Panc1 (cell line): ENCODE results near the gene GDF10.

Experiments used
- POLR2AphosphoS5 ChIP-seq: IDR thresholded peaks from 2 replicates; pipeline ENCODE4 v1.6.1; 2012; ENCODE audit warnings: mild to moderate bottlenecking, low read depth, low read length, moderate library complexity
- SIN3A ChIP-seq: IDR thresholded peaks from 2 replicates; pipeline ENCODE4 v1.6.1; 2012; ENCODE audit warnings: low read depth, mild to moderate bottlenecking, low read length, moderate library complexity, borderline replicate concordance; ENCODE audit not compliant: insufficient read depth
- TF ChIP-seq, protein P1 (sequence below): fragments of 450-650 bp; IDR thresholded peaks from 2 replicates; pipeline ENCODE4 v1.5.1; 2017; ENCODE audit warnings: mild to moderate bottlenecking

DNA sequence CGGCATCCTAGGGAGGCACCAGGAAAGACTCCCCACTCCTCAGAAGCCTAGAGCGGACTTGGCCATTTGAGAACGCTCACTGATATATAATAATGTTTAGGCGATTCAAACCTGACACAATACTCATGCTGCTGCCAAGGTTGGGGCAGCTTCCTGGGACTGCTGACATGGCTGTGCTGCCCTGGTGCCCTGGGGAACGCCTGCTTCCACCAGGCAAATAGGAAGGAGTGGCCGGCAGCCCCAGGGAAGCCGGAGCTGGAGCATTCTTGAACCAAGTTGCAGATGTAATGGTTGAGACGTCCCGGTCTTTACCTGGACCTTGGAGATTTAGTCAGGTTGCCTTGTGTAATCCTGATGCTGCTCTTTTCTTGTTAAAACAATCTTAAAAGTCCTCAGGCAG lies 8.8 kb downstream of the GDF10 start:
- TF ChIP-seq, protein P1, sequence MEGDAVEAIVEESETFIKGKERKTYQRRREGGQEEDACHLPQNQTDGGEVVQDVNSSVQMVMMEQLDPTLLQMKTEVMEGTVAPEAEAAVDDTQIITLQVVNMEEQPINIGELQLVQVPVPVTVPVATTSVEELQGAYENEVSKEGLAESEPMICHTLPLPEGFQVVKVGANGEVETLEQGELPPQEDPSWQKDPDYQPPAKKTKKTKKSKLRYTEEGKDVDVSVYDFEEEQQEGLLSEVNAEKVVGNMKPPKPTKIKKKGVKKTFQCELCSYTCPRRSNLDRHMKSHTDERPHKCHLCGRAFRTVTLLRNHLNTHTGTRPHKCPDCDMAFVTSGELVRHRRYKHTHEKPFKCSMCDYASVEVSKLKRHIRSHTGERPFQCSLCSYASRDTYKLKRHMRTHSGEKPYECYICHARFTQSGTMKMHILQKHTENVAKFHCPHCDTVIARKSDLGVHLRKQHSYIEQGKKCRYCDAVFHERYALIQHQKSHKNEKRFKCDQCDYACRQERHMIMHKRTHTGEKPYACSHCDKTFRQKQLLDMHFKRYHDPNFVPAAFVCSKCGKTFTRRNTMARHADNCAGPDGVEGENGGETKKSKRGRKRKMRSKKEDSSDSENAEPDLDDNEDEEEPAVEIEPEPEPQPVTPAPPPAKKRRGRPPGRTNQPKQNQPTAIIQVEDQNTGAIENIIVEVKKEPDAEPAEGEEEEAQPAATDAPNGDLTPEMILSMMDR = no peak
- no peak for TF ChIP-seq POLR2AphosphoS5
- TF ChIP-seq SIN3A = no peak
